ENCODE results near the gene RASSF5. TPM values are rescaled to one million over a fixed set of nuclear protein-coding genes. Genes with fewer than 3 reads are reported as not detected.
A peak's percentile ranks its signal among the peaks of the same experiment; 100 is the strongest.

Gene RASSF5
- total RNA-seq, 1 experiment from 2014 or later: 12.4 TPM

DNA sequence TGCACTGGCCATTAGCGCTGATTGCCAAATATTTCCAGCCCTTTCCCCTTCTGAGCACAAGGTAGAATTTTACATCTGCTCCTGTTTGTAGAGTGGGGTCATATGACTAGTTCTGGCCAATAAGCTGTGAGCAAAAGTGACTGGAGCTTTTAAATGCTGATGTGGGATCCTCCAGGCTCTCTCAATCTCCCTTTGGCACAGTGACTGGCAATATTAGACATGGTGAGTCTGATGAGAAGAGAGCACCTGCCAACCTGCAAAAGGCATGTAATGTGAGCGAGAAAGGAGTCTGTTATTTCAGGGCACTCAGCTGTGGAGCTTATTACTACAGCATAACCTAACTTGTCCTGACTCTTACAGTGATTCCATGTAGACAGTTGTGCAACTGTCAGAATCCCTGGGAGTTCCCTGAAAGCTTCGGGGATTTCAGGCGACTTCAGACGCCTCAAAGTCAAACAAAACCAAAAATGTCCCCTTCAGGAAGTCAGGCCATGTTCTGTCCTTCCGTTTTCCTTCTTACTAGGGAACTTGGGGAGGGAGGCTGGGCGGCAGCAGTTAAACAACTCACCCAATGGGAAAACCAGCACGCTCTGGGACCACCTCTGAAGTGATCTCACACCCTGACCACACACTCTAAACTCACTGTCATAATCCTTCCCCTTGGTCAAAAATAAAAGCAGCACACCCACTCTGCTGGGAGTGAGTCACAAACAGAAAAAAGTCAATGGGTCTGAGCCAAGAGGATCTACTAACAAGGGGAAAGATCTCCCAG is 3.6 kb upstream of the RASSF5 start:
- H3F3A ChIP-seq (ENCODE audit: insufficient read depth, low read depth): peaks cover 23% of the 10 kb centered on the region
- no peak for TF ChIP-seq EZH2 (IDR thresholded peaks at IDR 0.05; ENCODE audit: low read depth)
- TF ChIP-seq, protein P1, sequence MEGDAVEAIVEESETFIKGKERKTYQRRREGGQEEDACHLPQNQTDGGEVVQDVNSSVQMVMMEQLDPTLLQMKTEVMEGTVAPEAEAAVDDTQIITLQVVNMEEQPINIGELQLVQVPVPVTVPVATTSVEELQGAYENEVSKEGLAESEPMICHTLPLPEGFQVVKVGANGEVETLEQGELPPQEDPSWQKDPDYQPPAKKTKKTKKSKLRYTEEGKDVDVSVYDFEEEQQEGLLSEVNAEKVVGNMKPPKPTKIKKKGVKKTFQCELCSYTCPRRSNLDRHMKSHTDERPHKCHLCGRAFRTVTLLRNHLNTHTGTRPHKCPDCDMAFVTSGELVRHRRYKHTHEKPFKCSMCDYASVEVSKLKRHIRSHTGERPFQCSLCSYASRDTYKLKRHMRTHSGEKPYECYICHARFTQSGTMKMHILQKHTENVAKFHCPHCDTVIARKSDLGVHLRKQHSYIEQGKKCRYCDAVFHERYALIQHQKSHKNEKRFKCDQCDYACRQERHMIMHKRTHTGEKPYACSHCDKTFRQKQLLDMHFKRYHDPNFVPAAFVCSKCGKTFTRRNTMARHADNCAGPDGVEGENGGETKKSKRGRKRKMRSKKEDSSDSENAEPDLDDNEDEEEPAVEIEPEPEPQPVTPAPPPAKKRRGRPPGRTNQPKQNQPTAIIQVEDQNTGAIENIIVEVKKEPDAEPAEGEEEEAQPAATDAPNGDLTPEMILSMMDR (conservative IDR thresholded peaks at IDR 0.05): no peak
- peaks cover 65% of the 10 kb centered on the region for H3K4me1 ChIP-seq (replicated peaks; ENCODE audit: insufficient read depth)
- no peaks in the 10 kb centered on the region for H3K9me2 ChIP-seq (ENCODE audit: insufficient read depth)
- peak overlapping the region; percentile 85 for H3K27ac ChIP-seq
- ChIA-PET CTCF (interaction anchor here (0.6 to 2.5 kb wide), 3 partner anchors 41 to 428 kb away, joined by 3 to 13 read pairs (median 8); no protein-coding TSS in a partner anchor), POLR2A (ENCODE audit: unreplicated experiment) (no interaction called here)
- peak; percentile 74 to 97 for DNase-seq
- intact Hi-C loops (cut with micrococcal nuclease; ENCODE audit: unreplicated experiment): loop anchor here (1.0 kb wide), 2 partner anchors 10 to 80 kb away; no protein-coding TSS in a partner anchor
- peak overlapping the region; percentile 15; the same call in 1 of the 2 replicates for H3K4me3 ChIP-seq
- TSS peak; percentile 30 for BruUV-seq (replicated peaks)
- no peaks in the 10 kb centered on the region for H3K9me3 ChIP-seq (ENCODE audit: insufficient read depth, low read depth)
- H3K36me3 ChIP-seq (ENCODE audit: low read depth): no peaks in the 10 kb centered on the region
- H3K27me3 ChIP-seq (ENCODE audit: insufficient read depth, low read depth): no peaks in the 10 kb centered on the region
- H2AFZ ChIP-seq: no peak overlapping the region; the same call in 1 of the 2 replicates
- H3K4me2 ChIP-seq: peak overlapping the region; percentile 67
- no peaks in the 10 kb centered on the region for H3K79me2 ChIP-seq (ENCODE audit: low read depth)
- H4K20me1 ChIP-seq (ENCODE audit: insufficient read depth): no peaks in the 10 kb centered on the region

DNA sequence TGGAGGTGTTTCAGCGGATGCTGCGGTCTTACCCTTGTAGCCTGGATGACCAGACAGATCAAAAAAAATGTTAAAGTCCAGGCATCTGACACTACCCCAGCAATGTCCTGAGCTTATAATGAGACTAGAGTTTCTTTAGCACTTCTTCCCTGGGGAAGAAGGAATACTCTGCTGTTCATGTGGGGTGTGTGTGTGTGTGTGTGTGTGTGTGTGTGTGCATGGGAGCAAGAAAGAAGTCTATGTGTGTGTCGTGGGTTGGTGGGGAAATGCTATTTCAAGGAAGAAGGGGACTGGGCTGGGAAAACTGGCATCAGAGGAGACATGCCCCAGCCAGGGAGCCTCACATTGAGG is 3.0 kb upstream of the RASSF5 start:
- H4K20me1 ChIP-seq (ENCODE audit: insufficient read depth): no peaks in the 10 kb centered on the region
- no peak overlapping the region for H2AFZ ChIP-seq
- H3K4me2 ChIP-seq: peak overlapping the region; percentile 67
- H3K9me3 ChIP-seq (ENCODE audit: insufficient read depth, low read depth): no peaks in the 10 kb centered on the region
- no peaks in the 10 kb centered on the region; the same call in 1 of the 2 replicates for H3K79me2 ChIP-seq (ENCODE audit: low read depth)
- TF ChIP-seq, protein P1 (conservative IDR thresholded peaks at IDR 0.05): no peak
- TF ChIP-seq EZH2 (IDR thresholded peaks at IDR 0.05; ENCODE audit: low read depth): no peak
- no TSS peak for BruUV-seq (replicated peaks)
- intact Hi-C loops (cut with micrococcal nuclease; ENCODE audit: unreplicated experiment): loop anchor here (1.0 kb wide), 2 partner anchors 9 to 79 kb away; no protein-coding TSS in a partner anchor
- H3F3A ChIP-seq (ENCODE audit: insufficient read depth, low read depth): peaks cover 23% of the 10 kb centered on the region
- peak overlapping the region; percentile 85 for H3K27ac ChIP-seq
- no peak overlapping the region for H3K4me3 ChIP-seq
- H3K36me3 ChIP-seq (ENCODE audit: low read depth): no peaks in the 10 kb centered on the region
- CTCF ChIA-PET: interaction anchor here (0.6 to 2.5 kb wide), 3 partner anchors 41 to 427 kb away, joined by 3 to 13 read pairs (median 8); no protein-coding TSS in a partner anchor
- H3K4me1 ChIP-seq (replicated peaks; ENCODE audit: insufficient read depth): peaks cover 64% of the 10 kb centered on the region
- no peaks in the 10 kb centered on the region for H3K9me2 ChIP-seq (ENCODE audit: insufficient read depth)
- H3K27me3 ChIP-seq (ENCODE audit: insufficient read depth, low read depth): no peaks in the 10 kb centered on the region
- DNase-seq: no peak
- POLR2A ChIA-PET (ENCODE audit: unreplicated experiment): interaction anchor here (0.6 kb wide), 2 partner anchors 31 to 553 kb away, joined by 3 to 9 read pairs; no protein-coding TSS in a partner anchor

DNA sequence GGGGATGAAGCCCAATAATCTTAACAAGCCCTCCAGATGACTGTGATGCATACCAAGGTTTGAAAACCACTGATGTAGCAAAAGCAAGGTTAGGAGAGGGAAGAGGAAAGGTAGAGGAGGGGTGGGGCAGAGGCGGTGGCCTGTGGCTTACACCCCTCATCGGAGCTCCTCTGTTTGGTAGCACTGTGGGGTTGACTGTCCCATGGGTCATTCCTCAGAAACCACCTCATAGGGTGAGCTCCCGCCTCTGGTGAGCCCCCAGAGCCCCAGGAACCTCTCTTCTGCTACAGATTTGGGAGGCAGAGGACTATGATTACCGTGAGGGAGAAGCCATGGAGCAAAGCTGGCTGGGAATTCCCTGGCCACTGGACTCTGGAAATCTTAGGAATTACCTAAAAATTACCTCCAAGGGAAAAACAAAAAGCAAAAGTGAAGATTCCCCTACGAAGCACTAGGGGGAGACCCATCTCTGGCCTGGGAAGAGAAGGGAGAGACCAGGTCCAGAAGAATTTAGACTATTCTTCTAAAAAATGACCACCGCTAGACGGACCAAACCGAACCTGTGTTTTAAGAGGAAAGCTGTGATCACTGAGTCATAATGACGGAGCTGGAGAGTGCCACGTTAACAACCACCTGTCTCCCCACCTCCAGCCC is 1.5 kb upstream of the RASSF5 start:
- ChIA-PET POLR2A (ENCODE audit: unreplicated experiment) (no interaction called here), CTCF (interaction anchor here (0.7 to 2.5 kb wide), 2 partner anchors 37 to 79 kb away, joined by 6 to 13 read pairs; no protein-coding TSS in a partner anchor)
- BruUV-seq (replicated peaks): no TSS peak
- H3K27ac ChIP-seq: no peak overlapping the region
- DNase-seq: no peak
- no peaks in the 10 kb centered on the region for H3K36me3 ChIP-seq (ENCODE audit: low read depth)
- H4K20me1 ChIP-seq (ENCODE audit: insufficient read depth): no peaks in the 10 kb centered on the region
- H2AFZ ChIP-seq: no peak overlapping the region
- no peaks in the 10 kb centered on the region for H3K9me3 ChIP-seq (ENCODE audit: insufficient read depth, low read depth)
- no peaks in the 10 kb centered on the region for H3K27me3 ChIP-seq (ENCODE audit: insufficient read depth, low read depth)
- H3K4me1 ChIP-seq (replicated peaks; ENCODE audit: insufficient read depth): peaks cover 63% of the 10 kb centered on the region
- no peak for TF ChIP-seq EZH2 (IDR thresholded peaks at IDR 0.05; ENCODE audit: low read depth)
- TF ChIP-seq, protein P1 (conservative IDR thresholded peaks at IDR 0.05): peak; percentile 62
- intact Hi-C loops (cut with micrococcal nuclease; ENCODE audit: unreplicated experiment): no loop called here
- peaks cover 8% of the 10 kb centered on the region for H3K79me2 ChIP-seq (ENCODE audit: low read depth)
- no peak overlapping the region for H3K4me2 ChIP-seq
- no peaks in the 10 kb centered on the region for H3K9me2 ChIP-seq (ENCODE audit: insufficient read depth)
- H3K4me3 ChIP-seq: no peak overlapping the region
- H3F3A ChIP-seq (ENCODE audit: insufficient read depth, low read depth): peaks cover 21% of the 10 kb centered on the region

All from PC-9 (cell line).